HepG2 (cell line): ENCODE data around the gene GJC2. TPM values are rescaled to one million over a fixed set of nuclear protein-coding genes. Genes with fewer than 3 reads are reported as not detected.

Experiments
- ATAC-seq: fragments of 200-7000 bp; cut with Tn5 transposase; 3 replicates; pipeline ENCODE4 v1.9.1; 2020; ENCODE audit warnings: mild to moderate bottlenecking, moderate library complexity
- BruUV-seq: library from RNA; stranded (reverse); fragments of 400-500 nt; replicated peaks from 2 replicates; lab custom pipeline; 2021; lab: Mats Ljungman, UMichigan
- CTCF ChIA-PET: fragments of 300-600 bp; formaldehyde crosslinking; extraction: SDS; loops from one replicate; lab custom pipeline; 2021; ENCODE audit warnings: low total read pairs, inconsistent platforms, low intra/inter-chr PET ratio; lab: Yijun Ruan, JAX
- POLR2A ChIA-PET: fragments of 350-600 bp; sonication (Branson Sonifier 250); formaldehyde crosslinking; loops from one replicate; lab custom pipeline; 2020; ENCODE audit warnings: antibody characterized with exemption, inconsistent platforms; lab: Yijun Ruan, JAX
- DNase-seq: peaks from one replicate; pipeline ENCODE4 v3.0.0-alpha.2; 2015; ENCODE audit warnings: low spot score
- FAIRE-seq: peaks from 3 replicates; lab custom pipeline; 2011; peaks lifted over from hg19 to GRCh38; lab: Jason Lieb, UNC
- H2AFZ ChIP-seq: one replicate; pipeline ENCODE4 v1.6.1; 2011; ENCODE audit warnings: low read length, inconsistent platforms
- H3K27ac ChIP-seq: fragments of 300-600 bp; 3 replicates; pipeline ENCODE4 v1.8.0; 2011; ENCODE audit warnings: mixed run types, mild to moderate bottlenecking, mixed read lengths, low read length, inconsistent platforms; ENCODE audit not compliant: insufficient read depth; ENCODE audit errors: extremely low read length
- H3K27me3 ChIP-seq, 2 experiments: fragments of 200-600 bp in 1 of 2; 2 replicates in 1 of 2; 3 replicates in 1 of 2; pipeline versions ENCODE4 v1.6.0 to v1.8.0; 2011; ENCODE audit warnings: low read length in 2 of 2, mild to moderate bottlenecking in 2 of 2, moderate library complexity in 2 of 2, inconsistent platforms in 1 of 2; ENCODE audit not compliant: insufficient read depth in 2 of 2, control insufficient read depth in 1 of 2
- H3K36me3 ChIP-seq, 2 experiments: fragments of 200-600 bp in 1 of 2; replicated peaks in 1 of 2; 2 replicates in 1 of 2; 3 replicates in 1 of 2; pipeline versions ENCODE4 v1.5.1 to v1.8.0; 2011; ENCODE audit warnings: low read length in 2 of 2, inconsistent platforms in 1 of 2; ENCODE audit not compliant: insufficient read depth in 2 of 2, control insufficient read depth in 1 of 2
- H3K4me1 ChIP-seq: 2 replicates; pipeline ENCODE4 v1.5.1; 2012; ENCODE audit warnings: low read length, inconsistent platforms; ENCODE audit not compliant: insufficient read depth
- H3K4me2 ChIP-seq: 2 replicates; pipeline ENCODE4 v1.6.0; 2011; ENCODE audit warnings: low read depth, low read length, inconsistent platforms
- H3K4me3 ChIP-seq, 3 experiments: fragments of 200-600 bp in 1 of 3; sonication (generic), shearing (Covaris generic) in 1 of 3; replicated peaks in 1 of 3; 2 replicates each; pipeline ENCODE4 v1.5.1; 2011 to 2016; ENCODE audit warnings: low read length in 3 of 3, inconsistent platforms in 2 of 3, low read depth in 2 of 3, mild to moderate bottlenecking in 2 of 3, control low read depth in 1 of 3, mixed read lengths in 1 of 3; ENCODE audit not compliant: insufficient read depth in 1 of 3
- H3K79me2 ChIP-seq: one replicate; pipeline ENCODE4 v1.6.1; 2011; ENCODE audit warnings: low read length, inconsistent platforms; ENCODE audit not compliant: insufficient read depth
- H3K9ac ChIP-seq: 2 replicates; pipeline ENCODE4 v1.6.0; 2011; ENCODE audit warnings: mild to moderate bottlenecking, low read depth, low read length, inconsistent platforms; ENCODE audit not compliant: insufficient read depth
- H3K9me3 ChIP-seq: 2 replicates; pipeline ENCODE4 v1.5.1; 2012; ENCODE audit warnings: mild to moderate bottlenecking, low read length
- H4K20me1 ChIP-seq: 2 replicates; pipeline ENCODE4 v1.6.0; 2011; ENCODE audit warnings: inconsistent platforms, mild to moderate bottlenecking, low read length, moderate library complexity; ENCODE audit not compliant: insufficient read depth
- HDAC1 ChIP-seq: sonication (generic); formaldehyde crosslinking; IDR thresholded peaks from 2 replicates; pipeline ENCODE4 v1.5.1; 2020; ENCODE audit warnings: mild to moderate bottlenecking, missing genetic modification reagents
- HHEX ChIP-seq: IDR thresholded peaks from 2 replicates; pipeline ENCODE4 v1.6.1; 2016; ENCODE audit warnings: control low read depth
- NR2F1 ChIP-seq, 2 experiments: fragments of 450-650 bp in 1 of 2; formaldehyde crosslinking in 1 of 2; IDR thresholded peaks; 2 replicates each; pipeline versions ENCODE4 v1.5.0 to v1.6.1; 2016 to 2020; ENCODE audit warnings: mild to moderate bottlenecking in 1 of 2, missing compliant biosample characterization in 1 of 2, missing genetic modification reagents in 1 of 2, moderate library complexity in 1 of 2
- SNAPC4 ChIP-seq: sonication (generic); formaldehyde crosslinking; IDR thresholded peaks from 2 replicates; pipeline ENCODE4 v1.4.0; 2020; ENCODE audit warnings: mild to moderate bottlenecking, missing genetic modification reagents
- YEATS2 ChIP-seq: sonication (generic); formaldehyde crosslinking; IDR thresholded peaks from 2 replicates; pipeline ENCODE4 v1.4.0; 2020; ENCODE audit warnings: missing genetic modification reagents, borderline replicate concordance
- ZBTB4 ChIP-seq: sonication (generic); formaldehyde crosslinking; IDR thresholded peaks from 2 replicates; pipeline ENCODE4 v1.4.0; 2020; ENCODE audit warnings: missing genetic modification reagents, mild to moderate bottlenecking, borderline replicate concordance
- ZNF484 ChIP-seq: sonication (generic); formaldehyde crosslinking; IDR thresholded peaks from 2 replicates; pipeline ENCODE4 v1.5.1; 2020; ENCODE audit warnings: mild to moderate bottlenecking, low read depth, missing genetic modification reagents, borderline replicate concordance
- WGBS: methylation state at CpG from one replicate; pipeline ENCODE4 v1.1.6; 2017; ENCODE audit warnings: low lambda C conversion rate; 5-methylcytosine and 5-hydroxymethylcytosine counted together
- in situ Hi-C: cut with HindIII; loops from 2 replicates; pipeline ENCODE4 v1.10.0; 2017; ENCODE audit warnings: low pct_unique_long_range_greater_than_20kb; ENCODE audit not compliant: extremely low pct_ligation_motif_present
- intact Hi-C: fragments of 100-400 bp; cut with micrococcal nuclease; formaldehyde crosslinking; loops from one replicate; pipeline ENCODE4 v1.10.0; 2022; ENCODE audit not compliant: unreplicated experiment
- polyA plus RNA-seq, 8 experiments: library from polyadenylated mRNA; depleted of rRNA in 3 of 8; stranded (reverse) in 7 of 8; unstranded in 1 of 8; fragments of >200 nt; fragmentation: Illumina TruSeq in 4 of 8; extraction: Trizol in 4 of 8; gene quantifications; 2 replicates each; pipeline versions ENCODE4 v1.2.1 to v1.2.3, GENCODE V29; 2011 to 2016; ENCODE audit warnings: low read depth in 4 of 8, missing spikeins in 1 of 8, mixed read lengths in 1 of 8; ENCODE audit not compliant: insufficient read depth in 1 of 8
- total RNA-seq, 5 experiments: library from RNA; depleted of rRNA; stranded (reverse); fragments of >200 nt; fragmentation: Illumina TruSeq; extraction: Trizol; gene quantifications; 2 replicates each; pipeline ENCODE4 v1.2.3, GENCODE V29; 2016; ENCODE audit warnings: low read depth in 1 of 5
- TF ChIP-seq, protein P1 (sequence below): sonication (generic); formaldehyde crosslinking; IDR thresholded peaks from 2 replicates; pipeline ENCODE4 v1.4.0; 2020; ENCODE audit warnings: missing genetic modification reagents, borderline replicate concordance

GJC2 gene
- total and polyA plus RNA-seq, 2 of the 13 experiments (the other 11 are each of a cell fraction or from before 2014, with no cell fraction given) = 1.6 to 3.8 TPM

DNA sequence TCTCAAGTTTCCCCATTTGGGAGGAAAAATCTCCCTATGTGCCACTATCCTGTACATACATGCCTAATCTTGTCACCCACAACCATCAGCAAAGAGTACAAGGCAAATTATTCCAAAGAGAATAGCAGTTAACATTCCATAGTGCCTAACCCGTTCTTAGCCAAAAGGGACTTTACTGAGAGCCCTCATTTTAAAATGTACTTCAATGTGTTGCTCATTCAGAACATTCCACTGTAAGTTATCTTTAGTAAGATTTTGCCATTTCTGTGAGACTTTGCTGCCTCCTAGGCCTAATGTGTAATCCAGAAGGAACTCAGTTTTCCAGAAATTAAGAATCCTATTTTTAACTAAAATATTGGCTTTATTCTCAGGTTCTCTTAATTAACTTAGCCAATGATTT lies 29.4 kb upstream of the GJC2 start (continued):
- no peak for TF ChIP-seq HHEX (CRISPR knock-in tag)
- no peak for TF ChIP-seq YEATS2

DNA sequence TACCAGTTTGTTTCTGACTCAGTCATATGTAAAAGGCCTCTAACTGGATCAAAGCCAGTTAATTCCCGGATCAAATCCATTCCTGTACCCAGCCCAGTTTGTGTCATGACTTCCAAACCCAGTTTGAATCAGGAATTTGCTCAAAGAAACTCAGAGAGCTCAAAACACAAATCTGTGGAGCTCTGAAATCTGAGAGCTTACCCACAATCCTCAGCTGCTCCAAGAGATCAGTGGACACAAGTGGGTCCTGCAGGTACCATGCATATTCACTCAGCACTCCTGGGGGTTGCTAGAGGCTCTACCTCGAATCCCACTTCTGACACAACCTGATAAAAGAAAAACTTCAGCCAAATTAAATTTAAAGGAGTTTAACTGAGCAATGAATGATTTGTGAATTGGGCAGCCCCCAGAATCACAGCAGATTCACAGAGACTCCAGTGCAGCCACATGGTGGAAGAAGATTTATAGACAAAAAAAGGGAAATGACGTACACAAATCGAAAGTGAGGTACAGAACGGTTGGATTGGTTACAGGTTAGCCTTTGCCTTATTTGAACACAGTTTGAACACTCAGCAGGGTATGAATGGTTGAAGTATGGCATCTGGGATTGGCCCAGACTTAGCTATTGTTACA lies 28.8 kb upstream of the GJC2 start:
- no peak for FAIRE-seq
- no peaks in the 10 kb centered on the region for H3K27me3 ChIP-seq
- no peak for TF ChIP-seq SNAPC4
- TF ChIP-seq ZBTB4 = no peak
- no peak for TF ChIP-seq HDAC1 (CRISPR knock-in tag)
- no peak for TF ChIP-seq NR2F1 (CRISPR knock-in tag; IDR thresholded peaks at IDR 0.05)
- no peak for TF ChIP-seq ZNF484 (CRISPR knock-in tag)
- TF ChIP-seq, protein P1, sequence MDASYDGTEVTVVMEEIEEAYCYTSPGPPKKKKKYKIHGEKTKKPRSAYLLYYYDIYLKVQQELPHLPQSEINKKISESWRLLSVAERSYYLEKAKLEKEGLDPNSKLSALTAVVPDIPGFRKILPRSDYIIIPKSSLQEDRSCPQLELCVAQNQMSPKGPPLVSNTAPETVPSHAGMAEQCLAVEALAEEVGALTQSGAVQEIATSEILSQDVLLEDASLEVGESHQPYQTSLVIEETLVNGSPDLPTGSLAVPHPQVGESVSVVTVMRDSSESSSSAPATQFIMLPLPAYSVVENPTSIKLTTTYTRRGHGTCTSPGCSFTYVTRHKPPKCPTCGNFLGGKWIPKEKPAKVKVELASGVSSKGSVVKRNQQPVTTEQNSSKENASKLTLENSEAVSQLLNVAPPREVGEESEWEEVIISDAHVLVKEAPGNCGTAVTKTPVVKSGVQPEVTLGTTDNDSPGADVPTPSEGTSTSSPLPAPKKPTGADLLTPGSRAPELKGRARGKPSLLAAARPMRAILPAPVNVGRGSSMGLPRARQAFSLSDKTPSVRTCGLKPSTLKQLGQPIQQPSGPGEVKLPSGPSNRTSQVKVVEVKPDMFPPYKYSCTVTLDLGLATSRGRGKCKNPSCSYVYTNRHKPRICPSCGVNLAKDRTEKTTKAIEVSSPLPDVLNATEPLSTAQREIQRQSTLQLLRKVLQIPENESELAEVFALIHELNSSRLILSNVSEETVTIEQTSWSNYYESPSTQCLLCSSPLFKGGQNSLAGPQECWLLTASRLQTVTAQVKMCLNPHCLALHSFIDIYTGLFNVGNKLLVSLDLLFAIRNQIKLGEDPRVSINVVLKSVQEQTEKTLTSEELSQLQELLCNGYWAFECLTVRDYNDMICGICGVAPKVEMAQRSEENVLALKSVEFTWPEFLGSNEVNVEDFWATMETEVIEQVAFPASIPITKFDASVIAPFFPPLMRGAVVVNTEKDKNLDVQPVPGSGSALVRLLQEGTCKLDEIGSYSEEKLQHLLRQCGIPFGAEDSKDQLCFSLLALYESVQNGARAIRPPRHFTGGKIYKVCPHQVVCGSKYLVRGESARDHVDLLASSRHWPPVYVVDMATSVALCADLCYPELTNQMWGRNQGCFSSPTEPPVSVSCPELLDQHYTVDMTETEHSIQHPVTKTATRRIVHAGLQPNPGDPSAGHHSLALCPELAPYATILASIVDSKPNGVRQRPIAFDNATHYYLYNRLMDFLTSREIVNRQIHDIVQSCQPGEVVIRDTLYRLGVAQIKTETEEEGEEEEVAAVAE (CRISPR knock-in tag) = no peak
- H3K27ac ChIP-seq = no peak overlapping the region
- H4K20me1 ChIP-seq = no peaks in the 10 kb centered on the region
- H3K4me2 ChIP-seq = peak overlapping the region; percentile 18; the same call in 1 of the 2 replicates
- 12% methylated on average over 5 of the region's 5 CpGs for WGBS
- no peaks in the 10 kb centered on the region for H3K79me2 ChIP-seq
- intact Hi-C loops = no loop called here
- no peak overlapping the region for H2AFZ ChIP-seq
- POLR2A ChIA-PET = interaction anchor here (3.1 to 3.7 kb wide), 2 partner anchors 11 to 44 kb away, joined by 11 to 12 read pairs; partner anchors contain the start of gene IBA57
- no peak for DNase-seq
- CTCF ChIA-PET = no interaction called here
- H3K9ac ChIP-seq = no peak overlapping the region
- TSS peak; percentile 79 for BruUV-seq
- H3K4me1 ChIP-seq = peaks cover 14% of the 10 kb centered on the region
- H3K9me3 ChIP-seq = peaks cover 21% of the 10 kb centered on the region
- no peaks in the 10 kb centered on the region for H3K36me3 ChIP-seq
- in situ Hi-C loops = no loop called here
- no peak for ATAC-seq
- no peak overlapping the region for H3K4me3 ChIP-seq
